HEK293 (cell line): ENCODE measurements around the gene PRKCD.

Experiments used
- CTCF ChIA-PET: fragments of 350-600 bp; formaldehyde crosslinking; extraction: SDS; loops from one replicate; lab custom pipeline; 2021; ENCODE audit warnings: antibody characterized with exemption; lab: Yijun Ruan, JAX
- POLR2A ChIA-PET: fragments of 300-600 bp; formaldehyde crosslinking; extraction: SDS; loops from one replicate; lab custom pipeline; 2020; ENCODE audit warnings: antibody characterized with exemption, inconsistent platforms; lab: Yijun Ruan, JAX
- H3K27ac ChIP-seq: fragments of 200-500 bp; sonication (Bioruptor generic); 2 replicates; pipeline ENCODE4 v1.5.1; 2014; ENCODE audit warnings: low read depth, low read length, control low read depth, inconsistent platforms; ENCODE audit errors: extremely low read depth
- H3K36me3 ChIP-seq, 2 experiments: fragments of 200-500 bp in 1 of 2; sonication (Bioruptor generic) in 1 of 2; 1 replicate in 1 of 2; 2 replicates in 1 of 2; pipeline ENCODE4 v1.5.1; 2014 to 2017; ENCODE audit warnings: inconsistent platforms in 2 of 2, low read length in 2 of 2; ENCODE audit not compliant: control insufficient read depth in 2 of 2, insufficient read depth in 1 of 2
- H3K4me1 ChIP-seq: fragments of 200-500 bp; sonication (Bioruptor generic); 2 replicates; pipeline ENCODE4 v1.5.1; 2014; ENCODE audit warnings: mild to moderate bottlenecking, low read length, inconsistent platforms; ENCODE audit not compliant: control insufficient read depth, insufficient read depth
- H3K4me3 ChIP-seq: 2 replicates; pipeline ENCODE4 v1.5.1; 2011; ENCODE audit warnings: low read depth, mild to moderate bottlenecking, control low read depth, low read length, moderate library complexity
- H3K9me3 ChIP-seq: fragments of 200-500 bp; sonication (Bioruptor generic); 2 replicates; pipeline ENCODE4 v1.5.1; 2014; ENCODE audit warnings: low read depth, low read length, inconsistent platforms; ENCODE audit not compliant: control insufficient read depth, insufficient read depth
- KLF1 ChIP-seq: fragments of 450-650 bp; formaldehyde crosslinking; IDR thresholded peaks from 2 replicates; pipeline ENCODE4 v1.5.1; 2016; ENCODE audit warnings: missing biosample characterization, missing genetic modification characterization
- KLF9 ChIP-seq: fragments of 450-650 bp; formaldehyde crosslinking; IDR thresholded peaks from 2 replicates; pipeline ENCODE4 v1.5.1; 2016; ENCODE audit warnings: missing biosample characterization, missing genetic modification characterization, low read depth
- MYNN ChIP-seq: fragments of 450-650 bp; formaldehyde crosslinking; IDR thresholded peaks from 2 replicates; pipeline ENCODE4 v1.5.1; 2016; ENCODE audit warnings: missing biosample characterization, missing genetic modification characterization, borderline replicate concordance
- MZF1 ChIP-seq: fragments of 450-650 bp; formaldehyde crosslinking; IDR thresholded peaks from 2 replicates; pipeline ENCODE4 v1.5.1; 2017; ENCODE audit warnings: missing biosample characterization, missing genetic modification characterization, borderline replicate concordance
- SCRT1 ChIP-seq: fragments of 450-650 bp; formaldehyde crosslinking; IDR thresholded peaks from 2 replicates; pipeline ENCODE4 v1.5.1; 2016; ENCODE audit warnings: missing biosample characterization, missing genetic modification characterization, borderline replicate concordance
- SP7 ChIP-seq: fragments of 450-650 bp; formaldehyde crosslinking; IDR thresholded peaks from 2 replicates; pipeline ENCODE4 v1.5.1; 2016; ENCODE audit warnings: missing biosample characterization, missing genetic modification characterization
- TCF7L2 ChIP-seq: IDR thresholded peaks from 2 replicates; pipeline ENCODE4 v1.6.1; 2011; ENCODE audit warnings: low read depth, mild to moderate bottlenecking, inconsistent platforms, low read length, moderate library complexity, borderline replicate concordance
- ZFP37 ChIP-seq: fragments of 450-650 bp; formaldehyde crosslinking; IDR thresholded peaks from 2 replicates; pipeline ENCODE4 v1.5.1; 2016; ENCODE audit warnings: missing biosample characterization, missing genetic modification characterization
- ZIC2 ChIP-seq: fragments of 450-650 bp; formaldehyde crosslinking; IDR thresholded peaks from 2 replicates; pipeline ENCODE4 v1.5.1; 2016; ENCODE audit warnings: missing biosample characterization, missing genetic modification characterization
- ZNF10 ChIP-seq: fragments of 450-650 bp; formaldehyde crosslinking; IDR thresholded peaks from 2 replicates; pipeline ENCODE4 v1.5.1; 2017; ENCODE audit warnings: missing biosample characterization, missing genetic modification characterization
- ZNF248 ChIP-seq: fragments of 450-650 bp; formaldehyde crosslinking; IDR thresholded peaks from 2 replicates; pipeline ENCODE4 v1.5.1; 2017; ENCODE audit warnings: missing biosample characterization, missing genetic modification characterization
- ZNF335 ChIP-seq: fragments of 450-650 bp; formaldehyde crosslinking; conservative IDR thresholded peaks from 2 replicates; pipeline ENCODE4 v1.5.1; 2016; ENCODE audit warnings: missing biosample characterization, missing genetic modification characterization
- ZNF341 ChIP-seq: fragments of 450-650 bp; formaldehyde crosslinking; IDR thresholded peaks from 2 replicates; pipeline ENCODE4; 2016; ENCODE audit warnings: low read depth, missing biosample characterization, missing genetic modification characterization
- ZNF423 ChIP-seq: fragments of 450-650 bp; formaldehyde crosslinking; IDR thresholded peaks from 2 replicates; pipeline ENCODE4 v1.5.1; 2016; ENCODE audit warnings: missing biosample characterization, missing genetic modification characterization
- ZNF513 ChIP-seq: fragments of 450-650 bp; IDR thresholded peaks from 2 replicates; pipeline ENCODE4 v1.5.1; 2018; ENCODE audit warnings: missing biosample characterization, missing genetic modification characterization
- ZNF571 ChIP-seq: fragments of 450-650 bp; formaldehyde crosslinking; IDR thresholded peaks from 2 replicates; pipeline ENCODE4 v1.5.0; 2017; ENCODE audit warnings: missing biosample characterization, missing genetic modification characterization
- ZNF621 ChIP-seq: fragments of 450-650 bp; formaldehyde crosslinking; IDR thresholded peaks from 2 replicates; pipeline ENCODE4 v1.5.1; 2017; ENCODE audit warnings: missing biosample characterization, missing genetic modification characterization
- ZNF664 ChIP-seq: fragments of 450-650 bp; formaldehyde crosslinking; IDR thresholded peaks from 2 replicates; pipeline ENCODE4 v1.5.1; 2016; ENCODE audit warnings: missing biosample characterization, missing genetic modification characterization
- ZNF785 ChIP-seq: fragments of 450-650 bp; formaldehyde crosslinking; IDR thresholded peaks from 2 replicates; pipeline ENCODE4 v1.5.1; 2016; ENCODE audit warnings: missing biosample characterization, missing genetic modification characterization
- ZSCAN5A ChIP-seq: fragments of 450-650 bp; formaldehyde crosslinking; IDR thresholded peaks from 2 replicates; pipeline ENCODE4 v1.5.1; 2016; ENCODE audit warnings: missing biosample characterization, missing genetic modification characterization
- TF ChIP-seq, protein P1 (sequence below): fragments of 450-650 bp; formaldehyde crosslinking; IDR thresholded peaks from 2 replicates; pipeline ENCODE4 v1.5.1; 2016; ENCODE audit warnings: missing biosample characterization, missing genetic modification characterization
- TF ChIP-seq, protein P2 (sequence below): fragments of 450-650 bp; formaldehyde crosslinking; IDR thresholded peaks from 2 replicates; pipeline ENCODE4 v1.5.1; 2017; ENCODE audit warnings: missing biosample characterization, missing genetic modification characterization
- TF ChIP-seq, protein P3 (sequence below): fragments of 450-650 bp; formaldehyde crosslinking; IDR thresholded peaks from 2 replicates; pipeline ENCODE4 v1.5.1; 2016; ENCODE audit warnings: missing biosample characterization, missing genetic modification characterization
- TF ChIP-seq, protein P4 (sequence below): fragments of 450-650 bp; formaldehyde crosslinking; IDR thresholded peaks from 2 replicates; pipeline ENCODE4 v1.5.1; 2016; ENCODE audit warnings: missing biosample characterization, missing genetic modification characterization
- TF ChIP-seq, protein P5 (sequence below): fragments of 450-650 bp; formaldehyde crosslinking; IDR thresholded peaks from 2 replicates; pipeline ENCODE4 v1.5.1; 2016; ENCODE audit warnings: missing biosample characterization, missing genetic modification characterization

The PRKCD gene

DNA sequence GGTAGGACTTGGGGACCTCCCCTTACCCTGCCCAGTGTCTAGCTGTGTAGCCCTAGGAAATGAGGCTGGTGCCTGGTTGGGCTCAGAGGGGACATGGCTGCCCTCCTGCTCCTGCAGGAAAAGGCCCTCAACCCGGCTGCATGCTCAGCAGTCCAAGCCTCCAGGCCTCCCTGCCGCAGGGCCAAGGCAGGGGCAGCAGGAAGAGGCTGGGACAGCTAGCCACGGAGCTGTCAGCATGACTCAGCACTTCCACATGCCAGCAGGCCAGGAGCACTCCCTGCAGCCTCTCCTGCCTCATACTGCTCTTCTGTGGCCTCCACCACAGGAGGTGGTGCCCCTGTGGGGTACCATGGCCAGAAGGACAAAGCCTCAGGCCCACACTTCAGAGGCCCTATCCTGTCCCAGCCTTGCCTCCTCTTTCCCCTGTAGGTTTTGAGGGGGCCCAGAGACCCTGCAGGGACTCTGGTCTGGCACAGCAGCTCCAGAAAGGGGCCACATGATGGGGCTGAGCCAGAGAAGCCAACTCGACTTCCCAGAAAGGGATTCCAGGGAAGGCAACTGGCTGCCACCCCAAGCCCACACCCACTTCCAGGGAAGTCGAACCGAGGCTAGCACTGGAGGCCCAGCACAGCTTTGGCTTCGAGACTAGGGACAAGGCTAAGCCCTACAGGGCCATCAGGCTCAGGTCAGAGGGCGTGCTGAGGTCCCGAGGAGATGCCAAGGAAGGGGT lies 75.3 kb downstream of the PRKCD start:
- Histone ChIP-seq H3K9me3 (no peaks in the 10 kb centered on the region), H3K27ac (no peak overlapping the region; the same call in 1 of the 2 replicates), H3K4me3 (no peak overlapping the region), H3K4me1 (no peaks in the 10 kb centered on the region), H3K36me3 (peaks cover 0 to 93% of the 10 kb centered on the region in 2 experiments; a peak in 1 of 3 replicates)
- ChIA-PET POLR2A (no interaction called here), CTCF (no interaction called here)
- TF ChIP-seq TCF7L2 (no peak), ZNF664 (tag by site-specific recombination) (no peak), ZFP37 (no peak), ZNF571 (tag by site-specific recombination) (no peak), ZNF10 (tag by site-specific recombination) (no peak), ZIC2 (peak; percentile 93), ZNF785 (tag by site-specific recombination) (no peak), ZNF621 (tag by site-specific recombination) (no peak), MZF1 (tag by site-specific recombination) (no peak), ZSCAN5A (tag by site-specific recombination) (no peak), MYNN (tag by site-specific recombination) (no peak), ZNF335 (tag by site-specific recombination) (no peak), ZNF423 (tag by site-specific recombination) (no peak), SCRT1 (no peak), KLF1 (no peak), ZNF248 (tag by site-specific recombination) (no peak), ZNF341 (peak; percentile 58; the same call in 1 of the 2 replicates), SP7 (tag by site-specific recombination) (0 out of 2 replicates have a peak, but pooled peaks have one; percentile 13), ZNF513 (no peak), KLF9 (tag by site-specific recombination) (no peak)
- TF ChIP-seq, protein P1, sequence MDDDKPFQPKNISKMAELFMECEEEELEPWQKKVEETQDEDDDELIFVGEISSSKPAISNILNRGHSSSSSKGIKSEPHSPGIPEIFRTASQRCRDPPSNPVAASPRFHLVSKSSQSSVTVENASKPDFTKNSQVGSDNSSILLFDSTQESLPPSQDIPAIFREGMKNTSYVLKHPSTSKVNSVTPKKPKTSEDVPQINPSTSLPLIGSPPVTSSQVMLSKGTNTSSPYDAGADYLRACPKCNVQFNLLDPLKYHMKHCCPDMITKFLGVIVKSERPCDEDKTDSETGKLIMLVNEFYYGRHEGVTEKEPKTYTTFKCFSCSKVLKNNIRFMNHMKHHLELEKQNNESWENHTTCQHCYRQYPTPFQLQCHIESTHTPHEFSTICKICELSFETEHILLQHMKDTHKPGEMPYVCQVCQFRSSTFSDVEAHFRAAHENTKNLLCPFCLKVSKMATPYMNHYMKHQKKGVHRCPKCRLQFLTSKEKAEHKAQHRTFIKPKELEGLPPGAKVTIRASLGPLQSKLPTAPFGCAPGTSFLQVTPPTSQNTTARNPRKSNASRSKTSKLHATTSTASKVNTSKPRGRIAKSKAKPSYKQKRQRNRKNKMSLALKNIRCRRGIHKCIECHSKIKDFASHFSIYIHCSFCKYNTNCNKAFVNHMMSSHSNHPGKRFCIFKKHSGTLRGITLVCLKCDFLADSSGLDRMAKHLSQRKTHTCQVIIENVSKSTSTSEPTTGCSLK (tag by site-specific recombination): no peak
- TF ChIP-seq, protein P2, sequence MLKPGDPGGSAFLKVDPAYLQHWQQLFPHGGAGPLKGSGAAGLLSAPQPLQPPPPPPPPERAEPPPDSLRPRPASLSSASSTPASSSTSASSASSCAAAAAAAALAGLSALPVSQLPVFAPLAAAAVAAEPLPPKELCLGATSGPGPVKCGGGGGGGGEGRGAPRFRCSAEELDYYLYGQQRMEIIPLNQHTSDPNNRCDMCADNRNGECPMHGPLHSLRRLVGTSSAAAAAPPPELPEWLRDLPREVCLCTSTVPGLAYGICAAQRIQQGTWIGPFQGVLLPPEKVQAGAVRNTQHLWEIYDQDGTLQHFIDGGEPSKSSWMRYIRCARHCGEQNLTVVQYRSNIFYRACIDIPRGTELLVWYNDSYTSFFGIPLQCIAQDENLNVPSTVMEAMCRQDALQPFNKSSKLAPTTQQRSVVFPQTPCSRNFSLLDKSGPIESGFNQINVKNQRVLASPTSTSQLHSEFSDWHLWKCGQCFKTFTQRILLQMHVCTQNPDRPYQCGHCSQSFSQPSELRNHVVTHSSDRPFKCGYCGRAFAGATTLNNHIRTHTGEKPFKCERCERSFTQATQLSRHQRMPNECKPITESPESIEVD (tag by site-specific recombination): no peak
- TF ChIP-seq, protein P3, sequence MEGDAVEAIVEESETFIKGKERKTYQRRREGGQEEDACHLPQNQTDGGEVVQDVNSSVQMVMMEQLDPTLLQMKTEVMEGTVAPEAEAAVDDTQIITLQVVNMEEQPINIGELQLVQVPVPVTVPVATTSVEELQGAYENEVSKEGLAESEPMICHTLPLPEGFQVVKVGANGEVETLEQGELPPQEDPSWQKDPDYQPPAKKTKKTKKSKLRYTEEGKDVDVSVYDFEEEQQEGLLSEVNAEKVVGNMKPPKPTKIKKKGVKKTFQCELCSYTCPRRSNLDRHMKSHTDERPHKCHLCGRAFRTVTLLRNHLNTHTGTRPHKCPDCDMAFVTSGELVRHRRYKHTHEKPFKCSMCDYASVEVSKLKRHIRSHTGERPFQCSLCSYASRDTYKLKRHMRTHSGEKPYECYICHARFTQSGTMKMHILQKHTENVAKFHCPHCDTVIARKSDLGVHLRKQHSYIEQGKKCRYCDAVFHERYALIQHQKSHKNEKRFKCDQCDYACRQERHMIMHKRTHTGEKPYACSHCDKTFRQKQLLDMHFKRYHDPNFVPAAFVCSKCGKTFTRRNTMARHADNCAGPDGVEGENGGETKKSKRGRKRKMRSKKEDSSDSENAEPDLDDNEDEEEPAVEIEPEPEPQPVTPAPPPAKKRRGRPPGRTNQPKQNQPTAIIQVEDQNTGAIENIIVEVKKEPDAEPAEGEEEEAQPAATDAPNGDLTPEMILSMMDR (tag by site-specific recombination): no peak
- TF ChIP-seq, protein P4, sequence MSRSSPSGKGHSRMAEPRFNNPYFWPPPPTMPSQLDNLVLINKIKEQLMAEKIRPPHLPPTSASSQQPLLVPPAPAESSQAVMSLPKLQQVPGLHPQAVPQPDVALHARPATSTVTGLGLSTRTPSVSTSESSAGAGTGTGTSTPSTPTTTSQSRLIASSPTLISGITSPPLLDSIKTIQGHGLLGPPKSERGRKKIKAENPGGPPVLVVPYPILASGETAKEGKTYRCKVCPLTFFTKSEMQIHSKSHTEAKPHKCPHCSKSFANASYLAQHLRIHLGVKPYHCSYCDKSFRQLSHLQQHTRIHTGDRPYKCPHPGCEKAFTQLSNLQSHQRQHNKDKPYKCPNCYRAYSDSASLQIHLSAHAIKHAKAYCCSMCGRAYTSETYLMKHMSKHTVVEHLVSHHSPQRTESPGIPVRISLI (tag by site-specific recombination): no peak
- TF ChIP-seq, protein P5, sequence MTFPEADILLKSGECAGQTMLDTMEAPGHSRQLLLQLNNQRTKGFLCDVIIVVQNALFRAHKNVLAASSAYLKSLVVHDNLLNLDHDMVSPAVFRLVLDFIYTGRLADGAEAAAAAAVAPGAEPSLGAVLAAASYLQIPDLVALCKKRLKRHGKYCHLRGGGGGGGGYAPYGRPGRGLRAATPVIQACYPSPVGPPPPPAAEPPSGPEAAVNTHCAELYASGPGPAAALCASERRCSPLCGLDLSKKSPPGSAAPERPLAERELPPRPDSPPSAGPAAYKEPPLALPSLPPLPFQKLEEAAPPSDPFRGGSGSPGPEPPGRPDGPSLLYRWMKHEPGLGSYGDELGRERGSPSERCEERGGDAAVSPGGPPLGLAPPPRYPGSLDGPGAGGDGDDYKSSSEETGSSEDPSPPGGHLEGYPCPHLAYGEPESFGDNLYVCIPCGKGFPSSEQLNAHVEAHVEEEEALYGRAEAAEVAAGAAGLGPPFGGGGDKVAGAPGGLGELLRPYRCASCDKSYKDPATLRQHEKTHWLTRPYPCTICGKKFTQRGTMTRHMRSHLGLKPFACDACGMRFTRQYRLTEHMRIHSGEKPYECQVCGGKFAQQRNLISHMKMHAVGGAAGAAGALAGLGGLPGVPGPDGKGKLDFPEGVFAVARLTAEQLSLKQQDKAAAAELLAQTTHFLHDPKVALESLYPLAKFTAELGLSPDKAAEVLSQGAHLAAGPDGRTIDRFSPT (tag by site-specific recombination): no peak
